Neural progenitor cell (in vitro differentiated cells): ENCODE results near the gene HERC2. TPM values are rescaled to one million over a fixed set of nuclear protein-coding genes. Genes with fewer than 3 reads are reported as not detected.

ENCODE experiments used
- DNase-seq: peaks from one replicate; pipeline ENCODE4 v3.0.0-alpha.2; 2016; ENCODE audit warnings: low spot score
- H2AFZ ChIP-seq: fragments of 200-600 bp; sonication (generic); replicated peaks from 2 replicates; pipeline ENCODE4 v1.6.1; 2016; ENCODE audit warnings: antibody characterized with exemption
- H3F3A ChIP-seq: fragments of 200-600 bp; sonication (generic); 2 replicates; pipeline ENCODE4 v1.6.1; 2016; ENCODE audit warnings: antibody characterized with exemption, low read depth
- H3K27ac ChIP-seq: fragments of 200-600 bp; sonication (generic); 2 replicates; pipeline ENCODE4 v1.5.1; 2016; ENCODE audit warnings: mild to moderate bottlenecking
- H3K27me3 ChIP-seq: fragments of 200-600 bp; sonication (generic); 2 replicates; pipeline ENCODE4 v1.6.1; 2016; ENCODE audit warnings: mild to moderate bottlenecking, moderate library complexity
- H3K36me3 ChIP-seq: fragments of 200-600 bp; sonication (generic); 2 replicates; pipeline ENCODE4 v1.5.1; 2016
- H3K4me1 ChIP-seq: fragments of 200-600 bp; sonication (generic); 2 replicates; pipeline ENCODE4 v1.6.1; 2016; ENCODE audit warnings: mixed run types
- H3K4me2 ChIP-seq: fragments of 200-600 bp; sonication (generic); 2 replicates; pipeline ENCODE4 v1.6.1; 2016
- H3K4me3 ChIP-seq: fragments of 200-600 bp; sonication (generic); 2 replicates; pipeline ENCODE4 v1.5.1; 2016
- H3K79me2 ChIP-seq: fragments of 200-600 bp; sonication (generic); 2 replicates; pipeline ENCODE4 v1.6.1; 2016; ENCODE audit warnings: low read depth
- H3K9ac ChIP-seq: fragments of 200-600 bp; sonication (generic); 2 replicates; pipeline ENCODE4 v1.6.1; 2016
- H3K9me3 ChIP-seq: fragments of 200-600 bp; sonication (generic); 2 replicates; pipeline ENCODE4 v1.5.1; 2016; ENCODE audit warnings: low read depth
- H4K20me1 ChIP-seq: fragments of 200-600 bp; sonication (generic); 2 replicates; pipeline ENCODE4 v1.6.1; 2016; ENCODE audit warnings: low read depth
- H3K27ac Mint-ChIP-seq: 3 replicates; pipeline ENCODE4 v1.8.0; 2021; ENCODE audit warnings: mixed read lengths
- H3K27me3 Mint-ChIP-seq: 2 replicates; pipeline ENCODE4 v1.8.0; 2022; ENCODE audit warnings: low read depth, mild to moderate bottlenecking, inconsistent platforms, moderate library complexity, mixed read lengths; ENCODE audit not compliant: insufficient read depth
- H3K36me3 Mint-ChIP-seq: 3 replicates; pipeline ENCODE4 v1.8.0; 2021; ENCODE audit warnings: mixed read lengths
- H3K4me1 Mint-ChIP-seq: 3 replicates; pipeline ENCODE4 v1.8.0; 2021; ENCODE audit warnings: mixed read lengths
- H3K4me3 Mint-ChIP-seq: 3 replicates; pipeline ENCODE4 v1.8.0; 2021; ENCODE audit warnings: mild to moderate bottlenecking, moderate library complexity, mixed read lengths
- H3K9me3 Mint-ChIP-seq: 3 replicates; pipeline ENCODE4 v1.8.0; 2020; ENCODE audit warnings: mixed read lengths
- CTCF ChIP-seq: fragments of 200-600 bp; sonication (generic); IDR thresholded peaks from 2 replicates; pipeline ENCODE4 v1.5.1; 2017; ENCODE audit warnings: antibody characterized with exemption, mild to moderate bottlenecking
- EZH2 ChIP-seq: fragments of 200-600 bp; sonication (generic); IDR thresholded peaks from 2 replicates; pipeline ENCODE4 v1.6.1; 2017; ENCODE audit warnings: antibody characterized with exemption, mild to moderate bottlenecking, moderate library complexity
- EZH2phosphoT487 ChIP-seq: fragments of 200-600 bp; sonication (generic); IDR thresholded peaks from 2 replicates; pipeline ENCODE4 v1.6.1; 2017; ENCODE audit warnings: antibody characterized with exemption
- total RNA-seq: library from RNA; depleted of rRNA; stranded (reverse); fragments of >200 nt; gene quantifications from 2 replicates; pipeline ENCODE4 v1.2.3, GENCODE V29; 2015; ENCODE audit warnings: low replicate concordance

HERC2 gene
- total RNA-seq, 1 donor from 2014 or later = 15.3 TPM

- H3K4me1 Mint-ChIP-seq = no peaks in the 10 kb centered on the region
- H3K4me1 ChIP-seq = no peaks in the 10 kb centered on the region
- H3K9me3 ChIP-seq = no peaks in the 10 kb centered on the region
- H3K9me3 Mint-ChIP-seq = no peaks in the 10 kb centered on the region
- H3K36me3 Mint-ChIP-seq = peaks cover 46% of the 10 kb centered on the region
- no peaks in the 10 kb centered on the region for H4K20me1 ChIP-seq
- TF ChIP-seq EZH2phosphoT487 = no peak
- TF ChIP-seq EZH2 = no peak
- no peak for TF ChIP-seq CTCF
- no peak overlapping the region for H3K4me3 ChIP-seq
- H3K27me3 ChIP-seq = no peaks in the 10 kb centered on the region
- H3K4me3 Mint-ChIP-seq = no peak overlapping the region
- H3K79me2 ChIP-seq = peaks cover 3% of the 10 kb centered on the region
- no peak overlapping the region for H2AFZ ChIP-seq
- no peak for DNase-seq
- no peak overlapping the region for H3K9ac ChIP-seq
- H3K4me2 ChIP-seq = no peak overlapping the region
- no peaks in the 10 kb centered on the region for H3K36me3 ChIP-seq
- H3K27me3 Mint-ChIP-seq = peaks cover 4% of the 10 kb centered on the region
- no peaks in the 10 kb centered on the region for H3F3A ChIP-seq
- no peak overlapping the region for H3K27ac ChIP-seq
- no peak overlapping the region for H3K27ac Mint-ChIP-seq
These were observed 61.7 kb downstream of the HERC2 start for GRCh38 chr15:28260317-28260716.

- H3K4me1 Mint-ChIP-seq = no peaks in the 10 kb centered on the region
- no peak overlapping the region for H2AFZ ChIP-seq
- H3K27ac ChIP-seq = no peak overlapping the region
- no peaks in the 10 kb centered on the region for H3K4me1 ChIP-seq
- H3K9me3 ChIP-seq = no peaks in the 10 kb centered on the region
- H4K20me1 ChIP-seq = no peaks in the 10 kb centered on the region
- H3K79me2 ChIP-seq = peaks cover 3% of the 10 kb centered on the region
- no peak for DNase-seq
- no peaks in the 10 kb centered on the region for H3K9me3 Mint-ChIP-seq
- no peaks in the 10 kb centered on the region for H3K36me3 ChIP-seq
- H3K27me3 ChIP-seq = no peaks in the 10 kb centered on the region
- H3K9ac ChIP-seq = no peak overlapping the region
- H3K27me3 Mint-ChIP-seq = no peaks in the 10 kb centered on the region
- H3K4me3 ChIP-seq = no peak overlapping the region
- peaks cover 48% of the 10 kb centered on the region for H3K36me3 Mint-ChIP-seq
- no peaks in the 10 kb centered on the region for H3F3A ChIP-seq
- TF ChIP-seq CTCF (no peak), EZH2phosphoT487 (no peak), EZH2 (no peak)
- H3K4me3 Mint-ChIP-seq = no peak overlapping the region
- no peak overlapping the region for H3K4me2 ChIP-seq
- H3K27ac Mint-ChIP-seq = no peak overlapping the region
These were observed 66.0 kb downstream of the HERC2 start for GRCh38 chr15:28255965-28256364.

GRCh38 chr15:28252831-28253230 is 69.1 kb downstream of the HERC2 start:
- H4K20me1 ChIP-seq = no peaks in the 10 kb centered on the region
- no peak overlapping the region for H3K4me3 ChIP-seq
- peaks cover 56% of the 10 kb centered on the region for H3K36me3 Mint-ChIP-seq
- H3K27me3 Mint-ChIP-seq = no peaks in the 10 kb centered on the region
- no peaks in the 10 kb centered on the region for H3K9me3 ChIP-seq
- peaks cover 4% of the 10 kb centered on the region for H3K9me3 Mint-ChIP-seq
- no peaks in the 10 kb centered on the region for H3K36me3 ChIP-seq
- DNase-seq = no peak
- no peak overlapping the region for H3K4me2 ChIP-seq
- no peaks in the 10 kb centered on the region for H3K27me3 ChIP-seq
- no peak for TF ChIP-seq CTCF
- no peak for TF ChIP-seq EZH2phosphoT487
- no peak for TF ChIP-seq EZH2
- H3K4me1 ChIP-seq = no peaks in the 10 kb centered on the region
- no peak overlapping the region for H3K27ac Mint-ChIP-seq
- H3K79me2 ChIP-seq = peaks cover 2% of the 10 kb centered on the region
- H2AFZ ChIP-seq = no peak overlapping the region
- no peak overlapping the region for H3K27ac ChIP-seq
- H3K9ac ChIP-seq = no peak overlapping the region
- H3F3A ChIP-seq = no peaks in the 10 kb centered on the region
- no peaks in the 10 kb centered on the region for H3K4me1 Mint-ChIP-seq
- H3K4me3 Mint-ChIP-seq = no peak overlapping the region

- Histone ChIP-seq H3K9me3 (no peaks in the 10 kb centered on the region), H3F3A (no peaks in the 10 kb centered on the region), H3K4me3 (no peak overlapping the region), H3K9ac (no peak overlapping the region), H3K4me2 (no peak overlapping the region), H4K20me1 (no peaks in the 10 kb centered on the region), H3K36me3 (peaks cover 11% of the 10 kb centered on the region), H3K4me1 (no peaks in the 10 kb centered on the region), H3K27ac (no peak overlapping the region), H3K27me3 (no peaks in the 10 kb centered on the region), H3K79me2 (no peaks in the 10 kb centered on the region), H2AFZ (no peak overlapping the region)
- H3K27ac Mint-ChIP-seq = no peak overlapping the region
- no peak for DNase-seq
- no peaks in the 10 kb centered on the region for H3K4me1 Mint-ChIP-seq
- no peak for TF ChIP-seq EZH2phosphoT487
- no peak for TF ChIP-seq CTCF
- TF ChIP-seq EZH2 = no peak
- H3K27me3 Mint-ChIP-seq = no peaks in the 10 kb centered on the region
- peaks cover 61% of the 10 kb centered on the region for H3K36me3 Mint-ChIP-seq
- peaks cover 16% of the 10 kb centered on the region for H3K9me3 Mint-ChIP-seq
- no peak overlapping the region for H3K4me3 Mint-ChIP-seq
These were observed 75.4 kb downstream of the HERC2 start for GRCh38 chr15:28246605-28247004.
